ENCODE results near the gene ITPR2.

DNA sequence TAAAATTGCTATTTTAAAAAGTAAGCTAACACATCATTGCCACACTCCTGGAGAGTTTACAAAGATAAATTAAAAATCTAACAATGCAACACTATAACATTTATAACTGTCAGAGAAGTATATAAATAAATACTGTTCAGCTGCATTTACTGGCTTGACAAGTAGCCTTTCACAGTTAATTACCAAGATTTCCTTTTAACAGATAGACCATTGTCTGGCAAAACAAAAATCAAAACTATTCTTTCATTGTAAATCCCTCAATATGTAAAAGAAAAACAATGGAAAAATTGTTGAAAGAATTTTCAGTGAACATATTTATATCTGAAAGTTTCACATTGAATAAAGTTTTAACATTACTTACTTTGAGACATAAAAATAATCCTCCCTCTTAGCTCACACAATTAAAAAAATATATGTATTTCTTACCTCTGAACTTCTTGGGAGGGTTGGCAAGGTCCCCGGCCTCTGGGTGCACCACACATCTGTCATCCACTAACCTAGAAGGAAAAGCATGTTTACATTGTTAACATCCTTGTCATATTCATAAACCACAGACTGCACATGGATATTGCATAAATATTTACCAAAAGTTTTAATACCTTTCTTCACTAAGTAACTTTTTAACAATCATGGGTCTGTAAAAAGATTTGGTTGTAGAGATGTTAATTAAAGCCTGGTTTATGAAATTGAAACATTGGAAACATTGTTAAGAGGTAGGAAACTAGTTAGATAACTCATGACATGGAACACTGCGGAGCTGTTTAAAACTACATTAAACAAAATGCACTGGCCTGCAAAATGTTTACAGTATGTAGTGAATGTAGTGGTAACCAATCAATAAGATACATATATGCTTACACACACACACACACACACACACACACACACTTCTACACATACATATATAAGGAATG lies 43.0 kb downstream of the ITPR2 start:
- TF ChIP-seq, protein P1, sequence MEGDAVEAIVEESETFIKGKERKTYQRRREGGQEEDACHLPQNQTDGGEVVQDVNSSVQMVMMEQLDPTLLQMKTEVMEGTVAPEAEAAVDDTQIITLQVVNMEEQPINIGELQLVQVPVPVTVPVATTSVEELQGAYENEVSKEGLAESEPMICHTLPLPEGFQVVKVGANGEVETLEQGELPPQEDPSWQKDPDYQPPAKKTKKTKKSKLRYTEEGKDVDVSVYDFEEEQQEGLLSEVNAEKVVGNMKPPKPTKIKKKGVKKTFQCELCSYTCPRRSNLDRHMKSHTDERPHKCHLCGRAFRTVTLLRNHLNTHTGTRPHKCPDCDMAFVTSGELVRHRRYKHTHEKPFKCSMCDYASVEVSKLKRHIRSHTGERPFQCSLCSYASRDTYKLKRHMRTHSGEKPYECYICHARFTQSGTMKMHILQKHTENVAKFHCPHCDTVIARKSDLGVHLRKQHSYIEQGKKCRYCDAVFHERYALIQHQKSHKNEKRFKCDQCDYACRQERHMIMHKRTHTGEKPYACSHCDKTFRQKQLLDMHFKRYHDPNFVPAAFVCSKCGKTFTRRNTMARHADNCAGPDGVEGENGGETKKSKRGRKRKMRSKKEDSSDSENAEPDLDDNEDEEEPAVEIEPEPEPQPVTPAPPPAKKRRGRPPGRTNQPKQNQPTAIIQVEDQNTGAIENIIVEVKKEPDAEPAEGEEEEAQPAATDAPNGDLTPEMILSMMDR (IDR thresholded peaks at IDR 0.05), result no peak
- no peak for TF ChIP-seq POLR2A (IDR thresholded peaks at IDR 0.05)
